ENCODE results near the gene UBL4B.

UBL4B gene

DNA sequence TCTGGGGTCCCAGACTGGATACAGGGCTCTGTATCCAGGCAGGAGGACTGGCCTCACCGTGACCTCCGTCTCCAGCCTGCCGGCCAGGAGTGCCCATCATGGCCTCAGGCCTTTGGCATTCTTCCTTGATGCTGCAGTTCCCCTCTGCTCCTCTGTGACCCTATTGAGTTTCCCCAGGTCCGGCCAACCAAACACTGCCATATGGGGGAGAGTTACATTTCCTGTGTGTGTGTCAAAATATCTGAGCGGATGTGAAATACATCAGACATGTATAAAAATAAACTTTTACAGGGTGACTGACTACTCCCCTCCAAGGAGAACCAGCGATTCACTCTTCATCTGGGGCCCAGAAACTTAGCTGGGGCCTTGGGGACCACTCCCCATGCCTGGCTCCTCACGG lies 10.2 kb upstream of the UBL4B start:
- POLR2A ChIA-PET = no interaction called here
- Histone ChIP-seq H3K4me1 (ENCODE audit: control insufficient read depth, insufficient read depth, low read length) (no peaks in the 10 kb centered on the region), H3K36me3 (ENCODE audit: control insufficient read depth in 2 of 2, insufficient read depth in 1 of 2, low read length in 2 of 2) (no peaks in the 10 kb centered on the region), H3K27ac (ENCODE audit: extremely low read depth, low read depth, low read length) (no peak overlapping the region), H3K9me3 (ENCODE audit: control insufficient read depth, insufficient read depth, low read depth, low read length) (no peaks in the 10 kb centered on the region), H3K4me3 (ENCODE audit: low read depth, low read length) (no peak overlapping the region)
- TF ChIP-seq MYNN (tag by site-specific recombination; IDR thresholded peaks at IDR 0.05; ENCODE audit: borderline replicate concordance) = no peak
- TF ChIP-seq PBX3 (CRISPR knock-in tag; IDR thresholded peaks at IDR 0.05) = no peak
- no peak for TF ChIP-seq ZNF274 (IDR thresholded peaks at IDR 0.05; ENCODE audit: low read length)
- TF ChIP-seq ZNF274 (tag by site-specific recombination; IDR thresholded peaks at IDR 0.05; ENCODE audit: borderline replicate concordance) = no peak
- no peak for TF ChIP-seq ZXDB (tag by site-specific recombination; IDR thresholded peaks at IDR 0.05)
- no peak for TF ChIP-seq ZNF521 (tag by site-specific recombination; IDR thresholded peaks at IDR 0.05)
- TF ChIP-seq ZSCAN23 (tag by site-specific recombination; IDR thresholded peaks at IDR 0.05) = no peak
- TF ChIP-seq ZNF302 (tag by site-specific recombination; IDR thresholded peaks at IDR 0.05; ENCODE audit: low read depth) = no peak
- no peak for TF ChIP-seq ZNF350 (tag by site-specific recombination; IDR thresholded peaks at IDR 0.05)
- TF ChIP-seq ZNF26 (tag by site-specific recombination; IDR thresholded peaks at IDR 0.05) = no peak
- TF ChIP-seq ZNF449 (tag by site-specific recombination; IDR thresholded peaks at IDR 0.05) = no peak
- TF ChIP-seq, protein P1, sequence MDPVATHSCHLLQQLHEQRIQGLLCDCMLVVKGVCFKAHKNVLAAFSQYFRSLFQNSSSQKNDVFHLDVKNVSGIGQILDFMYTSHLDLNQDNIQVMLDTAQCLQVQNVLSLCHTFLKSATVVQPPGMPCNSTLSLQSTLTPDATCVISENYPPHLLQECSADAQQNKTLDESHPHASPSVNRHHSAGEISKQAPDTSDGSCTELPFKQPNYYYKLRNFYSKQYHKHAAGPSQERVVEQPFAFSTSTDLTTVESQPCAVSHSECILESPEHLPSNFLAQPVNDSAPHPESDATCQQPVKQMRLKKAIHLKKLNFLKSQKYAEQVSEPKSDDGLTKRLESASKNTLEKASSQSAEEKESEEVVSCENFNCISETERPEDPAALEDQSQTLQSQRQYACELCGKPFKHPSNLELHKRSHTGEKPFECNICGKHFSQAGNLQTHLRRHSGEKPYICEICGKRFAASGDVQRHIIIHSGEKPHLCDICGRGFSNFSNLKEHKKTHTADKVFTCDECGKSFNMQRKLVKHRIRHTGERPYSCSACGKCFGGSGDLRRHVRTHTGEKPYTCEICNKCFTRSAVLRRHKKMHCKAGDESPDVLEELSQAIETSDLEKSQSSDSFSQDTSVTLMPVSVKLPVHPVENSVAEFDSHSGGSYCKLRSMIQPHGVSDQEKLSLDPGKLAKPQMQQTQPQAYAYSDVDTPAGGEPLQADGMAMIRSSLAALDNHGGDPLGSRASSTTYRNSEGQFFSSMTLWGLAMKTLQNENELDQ (tag by site-specific recombination; IDR thresholded peaks at IDR 0.05; ENCODE audit: low read depth) = no peak
- TF ChIP-seq ZNF184 (tag by site-specific recombination; IDR thresholded peaks at IDR 0.05) = no peak
- no peak for TF ChIP-seq TRIM28 (IDR thresholded peaks at IDR 0.05; ENCODE audit: borderline replicate concordance, low read length)
- no peak for TF ChIP-seq TCF7L2 (IDR thresholded peaks at IDR 0.05; ENCODE audit: borderline replicate concordance, low read depth, low read length)
- TF ChIP-seq ZNF548 (tag by site-specific recombination; IDR thresholded peaks at IDR 0.05) = no peak
- TF ChIP-seq, protein P2, sequence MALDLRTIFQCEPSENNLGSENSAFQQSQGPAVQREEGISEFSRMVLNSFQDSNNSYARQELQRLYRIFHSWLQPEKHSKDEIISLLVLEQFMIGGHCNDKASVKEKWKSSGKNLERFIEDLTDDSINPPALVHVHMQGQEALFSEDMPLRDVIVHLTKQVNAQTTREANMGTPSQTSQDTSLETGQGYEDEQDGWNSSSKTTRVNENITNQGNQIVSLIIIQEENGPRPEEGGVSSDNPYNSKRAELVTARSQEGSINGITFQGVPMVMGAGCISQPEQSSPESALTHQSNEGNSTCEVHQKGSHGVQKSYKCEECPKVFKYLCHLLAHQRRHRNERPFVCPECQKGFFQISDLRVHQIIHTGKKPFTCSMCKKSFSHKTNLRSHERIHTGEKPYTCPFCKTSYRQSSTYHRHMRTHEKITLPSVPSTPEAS (tag by site-specific recombination; IDR thresholded peaks at IDR 0.05) = no peak
- TF ChIP-seq ZNF629 (tag by site-specific recombination; IDR thresholded peaks at IDR 0.05) = no peak
- no peak for TF ChIP-seq ZNF221 (tag by site-specific recombination; IDR thresholded peaks at IDR 0.05; ENCODE audit: borderline replicate concordance)
- TF ChIP-seq ZNF433 (tag by site-specific recombination; IDR thresholded peaks at IDR 0.05; ENCODE audit: low read depth) = no peak
- CTCF ChIA-PET = interaction anchor here (0.7 to 12.4 kb wide), 4 partner anchors 12 to 102 kb away, joined by 4 to 182 read pairs (median 52); no protein-coding TSS in a partner anchor

Measured in HEK293 (cell line).